ENCODE measurements around the gene DNAAF1. TPM values are rescaled to one million over a fixed set of nuclear protein-coding genes. Genes with fewer than 3 reads are reported as not detected.

The DNAAF1 gene
- polyA plus RNA-seq, 3 donors = 0.94 to 1.6 (median 1.6) TPM

DNA sequence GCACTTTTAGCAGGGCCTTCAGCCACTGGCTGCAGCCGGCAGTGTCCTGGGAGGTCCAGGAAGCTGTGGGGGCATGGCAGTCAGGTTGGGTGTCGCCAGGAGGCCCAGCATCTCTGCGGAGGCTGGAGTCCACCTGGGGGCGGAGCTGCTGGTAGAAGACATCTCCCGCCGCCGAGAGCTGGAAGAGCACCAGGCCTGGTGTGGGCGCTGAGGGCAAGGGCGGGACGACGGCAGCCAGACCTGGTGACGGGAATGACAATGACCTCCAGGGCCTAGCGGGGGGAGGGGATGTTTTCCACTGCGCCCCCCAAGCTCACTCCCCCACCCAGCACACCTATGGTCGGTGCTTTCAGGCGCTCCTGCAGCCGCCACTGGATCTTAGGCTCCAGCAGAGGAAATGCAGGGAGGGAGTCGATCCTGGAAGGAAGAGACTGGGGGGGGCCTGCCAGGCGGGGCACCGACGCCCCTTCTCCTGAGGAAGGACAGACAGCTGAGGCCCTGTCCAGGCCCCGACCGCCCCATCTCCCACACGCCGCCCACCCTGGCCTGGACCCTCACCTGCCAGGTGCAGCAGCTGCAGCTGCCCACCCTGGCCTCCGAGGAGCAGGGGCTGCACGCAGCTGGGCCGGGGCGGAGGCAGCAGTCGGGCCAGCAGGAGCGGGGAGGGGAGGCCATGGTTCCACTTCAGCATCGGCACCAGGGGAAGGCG lies 34.7 kb downstream of the DNAAF1 start:
- WGBS, 3 donors = 88 to 89% (median 89%) methylated on average over 29 to 33 of the region's 33 CpGs
- no peak overlapping the region for H3K27ac ChIP-seq (ENCODE audit: low read depth, low read length)

DNA sequence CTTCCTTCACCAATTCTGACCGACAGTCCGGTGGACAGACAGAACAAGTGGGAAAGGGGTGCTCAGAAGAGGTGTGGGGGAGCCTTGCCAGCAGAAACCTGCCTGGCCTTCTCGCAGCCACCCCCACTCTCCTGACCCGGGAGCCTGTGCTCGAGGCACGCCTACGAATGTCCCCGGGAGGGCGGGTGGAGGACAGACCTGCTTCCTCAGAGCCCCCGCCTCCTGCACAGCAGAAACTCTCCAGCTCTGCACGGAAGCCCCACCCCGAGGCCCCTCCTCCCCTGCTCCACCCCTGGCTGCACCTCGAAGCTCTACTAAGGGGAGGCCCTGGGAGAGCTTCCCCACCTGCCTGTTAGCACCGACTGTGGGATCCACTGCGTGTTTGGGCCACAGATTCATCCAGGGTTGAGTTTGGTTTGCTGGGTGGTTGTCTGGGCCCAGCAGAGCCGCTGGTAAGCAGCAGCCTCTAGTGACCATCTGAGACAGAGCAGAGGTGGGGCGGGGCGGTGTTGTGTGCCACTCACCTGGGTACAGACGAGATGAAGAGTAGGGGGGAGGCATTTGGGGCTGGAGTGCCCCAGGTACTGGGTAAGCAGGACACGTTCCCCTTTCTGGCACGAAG lies 35.5 kb downstream of the DNAAF1 start:
- no peak overlapping the region for H3K27ac ChIP-seq (ENCODE audit: low read depth, low read length)
- 79 to 89% (median 83%) methylated on average over 21 of the region's 21 CpGs for WGBS, 3 donors

DNA sequence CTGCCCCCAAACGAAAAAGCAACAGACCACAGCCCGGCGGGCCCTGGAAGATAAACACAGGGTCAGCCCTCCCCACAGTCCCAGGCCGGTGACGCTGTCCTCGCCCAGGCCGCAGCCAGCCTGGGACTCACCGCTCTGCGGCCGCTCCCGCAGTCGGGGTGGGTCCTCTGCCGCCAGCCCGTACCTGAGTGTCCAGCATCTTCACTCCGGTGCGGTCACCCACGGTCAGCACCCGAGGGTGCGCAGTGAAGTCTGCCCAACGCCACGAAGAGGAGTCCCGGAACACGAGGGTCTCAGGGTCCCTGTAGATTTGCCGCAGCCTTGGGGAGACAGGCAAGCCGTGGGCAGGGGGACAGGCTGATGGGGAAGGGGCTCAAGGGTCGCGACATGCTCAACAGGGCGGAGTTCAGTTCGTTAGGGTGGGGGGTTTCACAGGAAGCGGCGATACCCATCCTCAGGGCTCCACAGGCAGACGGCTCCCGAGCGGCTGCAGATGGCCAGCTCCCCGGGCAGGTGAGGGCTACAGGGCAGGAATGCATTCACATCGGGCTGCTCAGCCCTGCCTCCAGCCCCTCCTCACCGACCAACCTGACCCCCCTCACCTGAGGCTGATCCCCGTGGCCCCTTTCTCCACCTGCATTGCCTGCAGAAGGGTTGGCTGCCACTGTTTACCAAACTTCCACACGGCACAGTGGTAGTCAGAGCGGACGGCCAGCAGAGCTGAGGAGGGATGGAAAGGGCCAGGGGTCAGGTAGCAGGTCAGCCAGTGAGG lies 36.2 kb downstream of the DNAAF1 start:
- WGBS, 3 donors = 90 to 95% (median 94%) methylated on average over 40 to 41 of the region's 41 CpGs
- H3K27ac ChIP-seq (ENCODE audit: low read depth, low read length) = no peak overlapping the region

DNA sequence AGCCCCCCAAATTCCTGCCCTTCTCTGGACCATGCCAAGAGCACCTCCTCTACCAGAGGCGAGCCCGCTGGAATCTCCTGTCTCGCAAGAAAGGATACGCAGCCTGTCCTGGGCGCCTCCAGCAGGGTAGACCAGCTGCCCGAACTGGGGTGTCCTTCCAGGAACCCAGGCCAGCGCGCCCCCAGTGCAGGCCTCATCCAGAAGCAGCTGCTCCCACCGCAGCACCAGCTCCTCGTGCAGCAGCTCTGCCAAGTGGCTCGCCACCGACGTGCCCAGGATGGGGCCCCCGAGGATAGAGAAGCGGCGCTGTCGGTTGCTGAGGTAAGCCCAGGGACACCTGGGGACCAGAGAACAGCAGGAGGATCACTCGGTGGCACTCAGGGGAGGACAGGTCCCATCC lies 37.0 kb downstream of the DNAAF1 start:
- no peak overlapping the region for H3K27ac ChIP-seq (ENCODE audit: low read depth, low read length)
- WGBS, 3 donors = 94 to 97% (median 96%) methylated on average over 18 of the region's 18 CpGs

DNA sequence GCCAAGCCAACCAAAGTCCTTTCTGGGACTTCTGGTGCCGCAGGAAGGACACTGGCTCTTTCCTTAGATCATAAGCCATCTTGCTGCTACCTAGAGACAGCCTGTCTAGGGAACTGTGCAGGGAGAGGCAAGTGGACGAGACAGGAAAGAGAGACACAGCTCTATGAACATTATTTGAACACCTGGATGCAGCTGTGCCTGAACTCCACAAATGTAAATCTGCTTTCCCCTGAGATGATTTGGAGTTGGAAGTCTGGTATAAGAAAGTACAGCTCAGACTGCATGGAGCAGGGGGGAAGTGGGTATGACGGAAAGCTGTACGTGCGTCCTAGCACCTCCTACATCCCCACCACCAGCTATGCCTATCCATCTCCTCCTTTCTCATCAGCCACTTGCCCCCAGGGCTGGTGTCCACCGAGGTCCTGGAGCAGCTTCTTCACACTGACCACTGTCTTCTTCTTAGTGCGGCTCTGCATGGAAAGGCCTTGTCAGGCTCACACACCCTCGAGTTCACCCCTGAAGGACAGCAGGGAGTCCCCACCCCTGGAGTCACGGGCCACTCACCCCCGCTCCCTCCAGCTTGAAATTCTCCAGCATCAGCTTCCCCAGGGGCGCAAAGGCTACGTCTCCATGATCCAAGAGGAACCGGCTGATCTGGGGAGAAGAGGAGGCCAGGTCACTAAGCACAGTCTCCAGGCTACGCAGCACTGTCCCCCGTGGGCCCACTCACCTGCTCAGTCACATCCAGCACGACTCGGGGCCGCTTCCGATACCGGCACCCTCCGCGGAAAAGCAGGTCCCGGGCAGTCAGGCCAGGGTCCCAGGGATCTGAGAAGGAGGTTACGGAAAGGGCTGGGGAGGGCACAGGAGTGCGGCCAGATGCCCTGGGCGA lies 37.8 kb downstream of the DNAAF1 start:
- H3K27ac ChIP-seq (ENCODE audit: low read depth, low read length) = no peak overlapping the region
- 94 to 95% (median 94%) methylated on average over 26 of the region's 26 CpGs for whole genome bisulfite sequencing, 3 donors

DNA sequence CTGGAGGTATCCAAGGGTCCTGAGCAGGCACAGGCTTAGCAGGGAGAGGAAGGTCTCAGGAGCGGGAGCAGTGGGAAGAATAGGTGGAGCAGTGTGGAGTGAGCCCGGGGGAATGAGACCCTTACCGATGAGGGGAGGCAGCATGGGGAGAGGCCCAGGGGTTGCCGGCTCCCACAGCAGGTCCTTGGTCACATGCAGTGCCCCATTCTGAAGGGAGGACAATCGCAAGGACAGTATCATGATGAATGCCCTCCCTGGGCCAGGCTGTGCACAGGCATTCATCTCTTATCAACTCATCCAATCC lies 38.4 kb downstream of the DNAAF1 start:
- no peak overlapping the region for H3K27ac ChIP-seq (ENCODE audit: low read depth, low read length)
- WGBS, 3 donors = 84 to 93% (median 86%) methylated on average over 5 of the region's 5 CpGs

DNA sequence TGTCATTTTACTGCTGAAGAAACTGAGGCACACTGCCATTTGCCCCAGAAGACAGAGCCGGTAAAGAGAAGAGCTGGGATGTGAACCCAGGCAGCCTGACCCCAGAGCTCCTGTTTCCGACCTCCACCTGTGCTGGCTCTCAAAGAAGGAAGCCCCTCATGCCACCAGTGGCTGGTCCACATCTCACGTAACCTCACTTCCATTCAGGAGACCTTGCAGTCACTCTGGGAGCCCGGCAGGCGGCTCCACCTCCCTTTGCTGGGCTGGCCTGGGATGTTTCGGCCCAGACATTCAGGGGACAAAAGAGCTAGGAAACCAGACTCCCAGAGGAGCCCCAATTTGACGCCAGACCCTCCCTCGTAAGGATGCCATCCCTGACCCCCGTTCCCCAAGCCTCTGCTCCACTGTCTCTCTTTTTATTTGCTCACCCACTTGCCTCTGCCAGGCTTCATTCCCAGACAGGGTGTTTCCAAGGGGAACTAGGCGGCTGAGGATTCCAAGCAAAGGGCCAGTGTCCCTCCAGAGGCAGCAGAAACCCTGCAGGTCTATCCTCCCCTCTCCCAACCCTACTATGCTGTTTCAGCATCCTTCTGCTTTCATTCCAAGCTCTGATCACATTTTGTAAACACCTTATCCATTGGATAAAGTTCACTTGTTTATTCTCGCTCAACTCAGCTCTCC lies 38.9 kb downstream of the DNAAF1 start:
- 78 to 83% (median 80%) methylated on average over 11 of the region's 11 CpGs for WGBS, 3 donors
- no peak overlapping the region for H3K27ac ChIP-seq (ENCODE audit: low read depth, low read length)

DNA sequence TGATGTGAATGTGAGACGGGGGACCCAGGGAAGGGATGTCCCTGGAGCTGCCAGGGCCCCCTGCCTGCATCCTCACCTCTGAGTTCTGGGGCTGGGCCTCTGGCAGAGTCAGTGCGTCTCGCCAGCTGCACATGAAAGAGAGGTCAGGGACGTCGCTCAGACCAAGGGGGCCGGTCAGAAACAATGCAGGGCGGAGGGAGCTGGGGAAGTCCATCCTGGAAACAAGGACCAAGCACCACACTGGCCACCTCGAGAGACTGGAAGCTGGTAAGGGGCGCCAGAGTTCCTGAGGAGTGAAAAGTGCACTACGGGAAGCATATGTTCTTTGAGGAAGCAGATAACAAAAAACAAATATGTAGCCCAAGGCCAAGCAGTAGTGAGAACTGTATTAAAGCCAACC lies 39.7 kb downstream of the DNAAF1 start:
- H3K27ac ChIP-seq (ENCODE audit: low read depth, low read length) = no peak overlapping the region
- WGBS, 3 donors = 34 to 76% (median 64%) methylated on average over 10 of the region's 10 CpGs

DNA sequence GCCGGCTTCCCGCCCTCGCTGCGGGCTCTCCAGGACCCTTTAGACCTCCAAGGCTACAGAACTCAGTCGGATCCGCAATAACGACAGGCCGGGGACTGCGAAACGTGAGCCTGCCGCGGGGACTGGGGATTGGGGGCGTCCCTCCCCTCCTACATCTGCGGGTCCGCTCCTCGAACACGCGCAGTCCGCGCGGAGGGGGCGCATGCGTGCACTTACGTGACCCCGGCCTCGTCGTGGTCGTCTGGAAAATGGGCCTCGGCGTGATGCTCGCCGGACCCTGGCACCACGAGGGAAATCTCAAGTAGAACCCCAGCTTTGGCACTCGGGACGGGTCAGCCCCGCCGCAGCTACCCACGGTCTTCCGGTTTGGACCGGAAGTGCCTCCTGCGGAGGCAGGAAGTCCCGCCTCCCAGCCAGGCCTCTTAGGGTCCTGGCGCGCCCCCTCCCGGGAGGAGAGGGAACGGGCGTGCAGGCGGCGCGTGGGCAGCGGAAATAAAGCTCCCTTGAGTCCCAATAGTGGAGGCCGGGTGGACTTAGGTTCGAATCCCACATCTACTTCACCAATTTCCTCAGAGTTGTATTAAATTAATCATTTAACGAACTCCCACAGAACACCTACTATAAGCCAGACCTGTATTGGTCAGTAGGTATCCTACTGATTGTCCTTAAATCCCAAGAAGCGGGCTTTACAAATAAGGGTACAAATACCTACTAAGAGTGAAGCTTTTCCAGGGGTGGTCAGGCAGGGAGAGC lies 41.8 kb downstream of the DNAAF1 start, which contains the start of gene TAF1C:
Gene TAF1C (minus strand): TSS at position 373 of the 753 bp plus-strand sequence. CDS start 2,069 bp downstream, outside the sequence.
- no peak within 1 kb of the TSS for H3K27ac ChIP-seq (ENCODE audit: low read depth, low read length)
- WGBS, 3 donors = 2 to 3% (median 2%) methylated on average over 50 to 55 of the region's 55 CpGs

DNA sequence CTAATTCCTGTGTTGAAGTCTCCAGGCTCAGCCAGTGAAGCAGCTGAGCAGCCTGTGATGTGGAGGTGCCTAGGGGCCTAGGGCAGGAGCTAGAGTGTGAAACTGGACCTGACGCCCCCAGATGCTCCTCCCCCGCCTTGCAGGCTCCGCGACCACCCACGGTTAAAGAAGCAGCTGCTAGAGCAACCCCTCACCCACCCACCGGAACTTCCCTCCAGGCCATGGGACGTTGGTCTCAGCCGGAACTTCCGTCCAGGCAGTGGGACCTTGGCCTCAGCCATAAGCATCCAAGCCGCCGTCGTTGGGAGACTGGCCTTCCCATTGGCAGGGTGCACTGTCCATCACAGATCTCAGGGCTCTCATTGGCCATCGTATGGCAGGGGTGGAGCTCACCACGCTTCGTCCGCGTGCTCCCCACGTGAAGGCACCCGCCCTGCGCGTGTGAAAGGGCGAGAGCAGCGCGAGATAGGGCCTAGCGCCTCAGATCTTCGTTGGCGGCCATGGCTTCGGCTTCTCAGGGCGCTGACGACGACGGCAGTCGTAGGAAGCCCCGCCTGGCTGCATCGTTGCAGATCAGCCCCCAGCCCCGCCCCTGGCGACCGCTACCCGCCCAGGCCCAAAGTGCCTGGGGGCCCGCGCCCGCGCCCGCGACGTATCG lies 45.8 kb downstream of the DNAAF1 start, which contains the start of gene ADAD2:
Gene ADAD2 (plus strand): TSS at position 427 of the 658 bp plus-strand sequence. CDS start 74 bp downstream, at position 501.
- no peak within 1 kb of the TSS for H3K27ac ChIP-seq (ENCODE audit: low read depth, low read length)
- WGBS, 3 donors = 88 to 91% (median 90%) methylated on average over 45 to 47 of the region's 47 CpGs

DNA sequence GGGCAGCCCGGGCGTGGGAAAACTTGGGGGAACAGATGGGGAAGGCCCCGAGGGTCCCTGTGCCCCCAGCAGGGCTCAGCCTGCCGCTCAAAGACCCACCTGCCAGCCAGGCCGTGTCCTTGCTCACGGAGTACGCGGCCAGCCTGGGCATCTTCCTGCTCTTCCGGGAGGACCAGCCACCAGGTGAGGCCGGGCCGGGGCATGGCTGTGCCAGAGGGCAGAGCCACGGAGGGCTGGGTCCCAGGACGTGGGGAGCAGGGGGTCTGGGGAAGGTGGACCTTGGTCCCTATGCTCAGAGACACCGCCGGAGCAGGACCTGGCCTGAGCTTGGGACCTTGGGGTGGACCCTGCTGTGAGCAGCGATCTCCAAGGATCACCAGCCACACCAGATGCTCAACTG lies 46.4 kb downstream of the DNAAF1 start:
- no peak overlapping the region for H3K27ac ChIP-seq (ENCODE audit: low read depth, low read length)
- WGBS, 3 donors = 88 to 97% (median 95%) methylated on average over 16 of the region's 16 CpGs

DNA sequence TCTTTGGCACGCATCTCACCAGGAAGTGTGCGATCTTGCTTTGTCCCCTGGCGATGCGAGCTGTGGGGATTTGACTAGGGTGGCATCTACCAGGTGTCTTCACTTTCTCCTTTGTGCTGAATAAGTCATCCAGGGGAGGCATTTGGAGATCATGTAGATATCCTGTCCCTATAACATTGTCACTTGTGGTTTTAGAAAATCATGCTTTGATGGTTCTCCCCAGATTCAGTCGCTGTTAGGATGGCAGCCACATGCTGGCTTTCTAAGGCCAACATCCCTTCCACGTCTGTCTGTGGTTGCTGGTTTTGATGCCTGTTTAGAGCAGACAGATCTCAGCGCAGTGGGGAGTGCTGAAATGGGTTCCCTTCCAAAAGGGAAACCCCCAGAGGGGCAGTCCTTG lies 48.4 kb downstream of the DNAAF1 start:
- no peak overlapping the region for H3K27ac ChIP-seq (ENCODE audit: low read depth, low read length)
- 77 to 79% (median 79%) methylated on average over 7 of the region's 7 CpGs for WGBS, 3 donors

DNA sequence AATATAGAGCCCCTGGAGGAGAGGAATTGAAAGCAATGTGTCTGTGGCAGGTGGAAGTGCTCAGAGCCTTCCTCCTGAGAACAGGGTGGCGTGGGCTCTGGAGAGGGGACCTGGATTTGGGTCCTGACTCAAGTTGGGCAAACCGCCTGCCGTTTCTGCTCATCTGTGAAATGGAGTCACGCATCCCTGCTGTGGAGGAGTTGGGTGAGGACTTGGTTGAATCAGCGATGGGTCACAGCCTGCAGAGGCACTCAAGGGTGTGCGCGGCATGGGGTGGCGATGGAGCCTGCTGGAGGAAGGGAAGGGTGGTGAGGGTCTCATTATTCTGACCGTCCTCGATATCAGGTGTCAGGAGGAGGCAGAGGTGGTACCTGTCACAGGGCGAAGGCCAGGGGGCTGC lies 48.9 kb downstream of the DNAAF1 start:
- WGBS, 3 donors = 69 to 87% (median 78%) methylated on average over 11 of the region's 11 CpGs
- H3K27ac ChIP-seq (ENCODE audit: low read depth, low read length) = no peak overlapping the region

DNA sequence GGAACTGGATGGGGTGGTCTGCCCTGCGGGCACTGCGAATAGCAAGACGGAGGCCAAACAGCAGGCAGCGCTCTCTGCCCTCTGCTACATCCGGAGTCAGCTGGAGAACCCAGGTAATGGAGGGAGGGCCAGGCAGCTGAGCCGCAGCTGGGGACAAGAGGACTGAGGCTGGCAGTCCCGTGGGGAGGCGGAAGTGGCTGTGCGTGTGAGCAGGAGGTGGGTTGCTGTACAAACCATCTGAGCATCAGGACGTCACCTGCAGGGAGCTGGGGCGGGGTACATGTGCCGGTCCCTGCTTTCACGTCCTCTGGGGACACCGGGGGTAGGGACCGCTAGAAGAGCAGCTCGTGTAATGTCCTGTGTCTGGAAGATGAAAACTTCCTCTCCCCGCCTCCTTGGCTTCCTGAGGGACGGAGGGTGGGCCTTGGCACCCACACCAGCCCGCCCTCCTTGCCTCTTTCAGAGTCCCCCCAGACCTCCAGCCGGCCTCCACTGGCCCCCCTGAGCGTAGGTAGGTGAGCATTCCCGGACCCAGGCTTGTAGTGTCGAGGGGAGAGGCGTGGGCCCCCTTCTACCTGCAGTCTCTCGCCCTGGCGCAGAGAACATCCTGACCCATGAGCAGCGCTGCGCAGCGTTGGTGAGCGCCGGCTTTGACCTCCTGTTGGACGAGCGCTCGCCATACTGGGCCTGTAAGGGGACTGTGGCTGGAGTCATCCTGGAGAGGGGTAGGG lies 49.5 kb downstream of the DNAAF1 start:
- 51 to 67% (median 56%) methylated on average over 33 to 34 of the region's 34 CpGs for WGBS, 3 donors
- no peak overlapping the region for H3K27ac ChIP-seq (ENCODE audit: low read depth, low read length)

DNA sequence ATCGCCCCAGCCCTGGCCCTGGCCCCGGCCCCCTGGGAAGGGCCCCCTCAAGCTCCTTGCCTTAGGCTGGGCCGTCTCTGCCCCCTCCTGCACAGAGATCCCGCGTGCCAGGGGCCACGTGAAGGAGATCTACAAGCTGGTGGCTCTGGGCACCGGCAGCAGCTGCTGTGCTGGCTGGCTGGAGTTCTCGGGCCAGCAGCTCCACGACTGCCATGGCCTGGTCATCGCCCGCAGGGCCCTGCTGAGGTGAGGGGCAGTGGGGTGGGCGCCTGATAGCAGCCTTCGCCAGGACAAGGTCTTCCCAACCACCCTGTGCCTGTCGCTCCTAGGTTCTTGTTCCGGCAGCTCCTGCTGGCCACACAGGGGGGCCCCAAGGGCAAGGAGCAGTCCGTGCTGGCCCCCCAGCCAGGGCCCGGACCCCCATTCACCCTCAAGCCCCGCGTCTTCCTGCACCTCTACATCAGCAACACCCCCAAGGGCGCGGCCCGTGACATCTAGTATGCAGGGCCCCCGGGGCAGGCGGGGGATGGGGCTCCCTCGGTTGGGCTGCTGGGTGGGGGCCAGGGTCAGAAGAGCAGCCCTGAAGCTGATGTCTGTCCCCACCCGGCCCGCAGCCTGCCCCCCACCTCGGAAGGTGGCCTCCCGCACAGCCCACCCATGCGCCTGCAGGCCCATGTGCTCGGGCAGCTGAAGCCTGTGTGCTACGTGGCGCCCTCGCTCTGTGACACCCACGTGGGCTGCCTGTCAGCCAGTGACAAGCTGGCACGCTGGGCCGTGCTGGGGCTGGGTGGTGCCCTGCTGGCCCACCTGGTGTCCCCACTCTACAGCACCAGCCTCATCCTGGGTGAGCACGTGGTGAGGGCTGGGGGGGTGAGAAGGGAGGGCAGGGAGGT lies 50.3 kb downstream of the DNAAF1 start:
- 77 to 88% (median 81%) methylated on average over 32 to 38 of the region's 38 CpGs for WGBS, 3 donors
- no peak overlapping the region for H3K27ac ChIP-seq (ENCODE audit: low read depth, low read length)
